ENCODE data around the gene PRIM1.

PRIM1 gene

DNA sequence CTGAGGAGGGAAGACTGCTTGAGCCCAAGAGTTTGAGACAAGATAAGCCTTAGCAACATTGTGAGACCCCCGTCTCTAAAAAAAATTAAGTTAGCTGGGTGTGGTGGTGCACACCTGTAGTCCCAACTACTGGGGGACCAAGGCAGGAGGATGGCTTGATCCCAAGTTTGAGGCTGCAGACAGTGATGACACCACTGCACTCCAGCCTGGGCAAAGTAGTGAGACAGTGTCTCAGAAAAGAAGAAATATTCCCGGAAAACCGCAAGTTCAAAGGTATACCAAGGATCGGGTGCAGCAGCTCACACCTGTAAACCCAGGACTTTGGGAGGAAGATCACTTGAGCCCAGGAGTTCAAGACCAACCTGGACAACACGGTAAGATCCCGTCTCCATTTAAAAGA, 69.8 kb downstream of the PRIM1 start:
- no peak for TF ChIP-seq YY1 (IDR thresholded peaks at IDR 0.05; ENCODE audit: low read depth)
- TF ChIP-seq, protein P1, sequence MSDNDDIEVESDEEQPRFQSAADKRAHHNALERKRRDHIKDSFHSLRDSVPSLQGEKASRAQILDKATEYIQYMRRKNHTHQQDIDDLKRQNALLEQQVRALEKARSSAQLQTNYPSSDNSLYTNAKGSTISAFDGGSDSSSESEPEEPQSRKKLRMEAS (IDR thresholded peaks at IDR 0.05): no peak
- no peak for TF ChIP-seq NFIC (IDR thresholded peaks at IDR 0.05)
- TF ChIP-seq EP300 (IDR thresholded peaks at IDR 0.05; ENCODE audit: borderline replicate concordance): no peak
- no peak for TF ChIP-seq CREB1 (IDR thresholded peaks at IDR 0.05; ENCODE audit: low read depth)
- TF ChIP-seq CEBPB (IDR thresholded peaks at IDR 0.05): no peak
- no peak for TF ChIP-seq TEAD4 (IDR thresholded peaks at IDR 0.05)
- TF ChIP-seq, protein P2, sequence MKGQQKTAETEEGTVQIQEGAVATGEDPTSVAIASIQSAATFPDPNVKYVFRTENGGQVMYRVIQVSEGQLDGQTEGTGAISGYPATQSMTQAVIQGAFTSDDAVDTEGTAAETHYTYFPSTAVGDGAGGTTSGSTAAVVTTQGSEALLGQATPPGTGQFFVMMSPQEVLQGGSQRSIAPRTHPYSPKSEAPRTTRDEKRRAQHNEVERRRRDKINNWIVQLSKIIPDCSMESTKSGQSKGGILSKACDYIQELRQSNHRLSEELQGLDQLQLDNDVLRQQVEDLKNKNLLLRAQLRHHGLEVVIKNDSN (IDR thresholded peaks at IDR 0.05): no peak
- TF ChIP-seq, protein P3, sequence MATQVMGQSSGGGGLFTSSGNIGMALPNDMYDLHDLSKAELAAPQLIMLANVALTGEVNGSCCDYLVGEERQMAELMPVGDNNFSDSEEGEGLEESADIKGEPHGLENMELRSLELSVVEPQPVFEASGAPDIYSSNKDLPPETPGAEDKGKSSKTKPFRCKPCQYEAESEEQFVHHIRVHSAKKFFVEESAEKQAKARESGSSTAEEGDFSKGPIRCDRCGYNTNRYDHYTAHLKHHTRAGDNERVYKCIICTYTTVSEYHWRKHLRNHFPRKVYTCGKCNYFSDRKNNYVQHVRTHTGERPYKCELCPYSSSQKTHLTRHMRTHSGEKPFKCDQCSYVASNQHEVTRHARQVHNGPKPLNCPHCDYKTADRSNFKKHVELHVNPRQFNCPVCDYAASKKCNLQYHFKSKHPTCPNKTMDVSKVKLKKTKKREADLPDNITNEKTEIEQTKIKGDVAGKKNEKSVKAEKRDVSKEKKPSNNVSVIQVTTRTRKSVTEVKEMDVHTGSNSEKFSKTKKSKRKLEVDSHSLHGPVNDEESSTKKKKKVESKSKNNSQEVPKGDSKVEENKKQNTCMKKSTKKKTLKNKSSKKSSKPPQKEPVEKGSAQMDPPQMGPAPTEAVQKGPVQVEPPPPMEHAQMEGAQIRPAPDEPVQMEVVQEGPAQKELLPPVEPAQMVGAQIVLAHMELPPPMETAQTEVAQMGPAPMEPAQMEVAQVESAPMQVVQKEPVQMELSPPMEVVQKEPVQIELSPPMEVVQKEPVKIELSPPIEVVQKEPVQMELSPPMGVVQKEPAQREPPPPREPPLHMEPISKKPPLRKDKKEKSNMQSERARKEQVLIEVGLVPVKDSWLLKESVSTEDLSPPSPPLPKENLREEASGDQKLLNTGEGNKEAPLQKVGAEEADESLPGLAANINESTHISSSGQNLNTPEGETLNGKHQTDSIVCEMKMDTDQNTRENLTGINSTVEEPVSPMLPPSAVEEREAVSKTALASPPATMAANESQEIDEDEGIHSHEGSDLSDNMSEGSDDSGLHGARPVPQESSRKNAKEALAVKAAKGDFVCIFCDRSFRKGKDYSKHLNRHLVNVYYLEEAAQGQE (IDR thresholded peaks at IDR 0.05; ENCODE audit: low read depth): no peak
- TF ChIP-seq RAD21 (IDR thresholded peaks at IDR 0.05; ENCODE audit: low read depth): no peak
- TF ChIP-seq EGR1 (IDR thresholded peaks at IDR 0.05): no peak
- TF ChIP-seq TAF1 (IDR thresholded peaks at IDR 0.05; ENCODE audit: low read depth): no peak
- TF ChIP-seq ZBTB7A (IDR thresholded peaks at IDR 0.05; ENCODE audit: low read depth): no peak
- TF ChIP-seq TCF12 (IDR thresholded peaks at IDR 0.05; ENCODE audit: low read depth): no peak
- TF ChIP-seq FOXM1 (IDR thresholded peaks at IDR 0.05; ENCODE audit: borderline replicate concordance, low read depth): no peak
